SHP77 treated with DMSO at 0.1 percent for 48 hours (cell line): Measurements from ENCODE around the gene PHACTR1.

ENCODE experiments used
- DNase-seq: peaks from one replicate; lab custom pipeline; 2025; lab: John Stamatoyannopoulos, UW

Gene PHACTR1

DNA sequence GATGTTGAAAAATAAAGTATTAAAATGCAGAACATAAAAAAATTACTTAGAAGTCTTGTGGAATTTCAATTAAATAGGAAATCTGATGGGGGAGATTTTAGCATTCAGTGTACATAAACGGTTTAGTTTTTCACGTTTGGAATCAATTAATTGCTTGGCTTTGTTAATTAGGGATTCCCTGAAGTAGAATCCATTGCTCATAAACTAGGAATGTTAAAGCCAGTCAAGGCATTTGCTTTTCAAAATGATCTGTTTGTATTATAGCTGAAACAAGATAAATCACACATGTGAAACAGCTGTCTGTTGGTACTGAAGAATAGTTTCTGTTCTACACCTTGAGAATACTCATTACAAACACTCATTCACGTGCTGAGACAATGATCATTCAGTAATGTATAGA, 313.8 kb downstream of the PHACTR1 start:
- DNase-seq: no peak

GRCh38 chr6:13032566-13032965, 316.0 kb downstream of the PHACTR1 start:
- DNase-seq: no peak

GRCh38 chr6:13033145-13033544, 316.6 kb downstream of the PHACTR1 start:
- no peak for DNase-seq

DNA sequence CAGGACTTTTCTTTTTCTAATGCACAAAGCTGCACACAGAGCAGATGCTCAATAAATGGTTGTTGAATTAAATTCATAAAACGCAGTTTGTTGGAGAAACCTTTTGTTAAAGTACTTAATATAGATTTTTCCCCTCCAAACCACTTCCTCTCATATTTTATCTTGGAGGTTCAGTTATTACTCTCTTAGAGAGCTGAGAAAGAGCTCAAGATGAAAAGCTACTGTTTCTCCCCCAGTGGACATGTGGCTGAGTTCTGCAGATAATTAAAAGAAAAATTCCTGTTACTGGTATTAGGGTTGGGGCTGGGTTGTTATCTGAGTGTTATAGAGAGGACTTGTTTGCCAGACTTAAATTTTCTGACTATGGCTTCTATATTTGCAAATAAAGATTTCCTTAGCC, 317.7 kb downstream of the PHACTR1 start:
- DNase-seq: no peak

DNA sequence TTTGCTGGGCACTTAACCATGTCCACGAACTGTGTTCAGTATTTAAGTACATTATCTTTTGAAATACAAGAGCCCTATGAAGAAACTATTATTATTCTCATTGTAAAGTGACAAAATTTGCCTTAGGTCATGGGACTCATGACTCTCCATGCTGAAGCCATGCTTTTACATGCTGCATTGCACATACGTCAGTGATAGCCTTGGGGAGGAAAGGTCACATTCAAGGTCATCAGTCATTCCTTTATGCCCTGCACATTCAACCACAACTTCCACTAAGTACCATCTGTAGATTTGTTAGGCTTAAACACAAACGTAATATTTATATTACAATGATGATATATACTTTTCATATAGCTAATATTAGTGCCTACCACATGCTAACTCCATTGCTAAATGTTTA, 319.0 kb downstream of the PHACTR1 start:
- no peak for DNase-seq

DNA sequence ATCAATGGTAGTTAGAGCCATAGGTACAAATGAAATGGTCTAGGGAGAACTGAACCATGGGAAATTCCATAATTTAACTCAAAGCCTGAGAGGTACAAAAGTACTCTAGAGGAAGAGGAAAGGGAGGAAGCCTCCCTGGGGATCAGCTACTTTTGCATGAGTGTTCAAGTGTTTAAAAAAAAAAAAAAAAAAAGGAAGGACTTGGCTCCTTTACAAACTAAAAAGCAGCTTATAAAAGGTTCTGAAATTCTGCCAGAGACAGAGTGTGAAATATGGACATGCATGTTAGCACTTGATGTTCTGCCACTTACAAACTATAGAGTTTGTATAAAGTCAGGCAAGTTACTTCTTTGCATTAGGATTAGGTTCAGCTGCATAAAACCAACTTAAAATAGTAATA, 321.7 kb downstream of the PHACTR1 start:
- no peak for DNase-seq

DNA sequence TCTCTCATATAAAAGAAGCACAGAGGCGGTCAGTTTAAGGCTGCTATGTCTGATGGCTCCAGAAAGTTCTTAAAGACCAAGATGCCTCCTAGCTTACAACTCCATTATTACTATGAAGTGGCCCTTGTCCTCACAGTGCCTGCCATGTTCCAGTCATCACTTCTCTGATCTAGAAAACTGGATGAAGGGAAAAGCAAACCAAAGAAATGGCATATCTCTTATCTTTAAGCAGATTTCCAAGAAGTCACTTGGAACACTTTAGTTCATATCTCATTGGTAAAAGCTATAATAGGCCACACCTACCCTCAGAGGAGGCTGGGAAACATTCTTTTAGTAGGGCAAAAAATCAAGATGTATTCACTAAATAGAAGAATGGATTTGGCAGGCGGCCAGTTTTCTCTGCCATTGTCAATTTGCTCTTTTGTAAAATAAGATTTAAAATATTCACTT, 322.2 kb downstream of the PHACTR1 start:
- DNase-seq: no peak

GRCh38 chr6:13044390-13044789, 327.8 kb downstream of the PHACTR1 start:
- no peak for DNase-seq

- no peak for DNase-seq
Measured at GRCh38 chr6:13044896-13045295, 328.3 kb downstream of the PHACTR1 start.

GRCh38 chr6:13045676-13046075, 329.1 kb downstream of the PHACTR1 start:
- no peak for DNase-seq

DNA sequence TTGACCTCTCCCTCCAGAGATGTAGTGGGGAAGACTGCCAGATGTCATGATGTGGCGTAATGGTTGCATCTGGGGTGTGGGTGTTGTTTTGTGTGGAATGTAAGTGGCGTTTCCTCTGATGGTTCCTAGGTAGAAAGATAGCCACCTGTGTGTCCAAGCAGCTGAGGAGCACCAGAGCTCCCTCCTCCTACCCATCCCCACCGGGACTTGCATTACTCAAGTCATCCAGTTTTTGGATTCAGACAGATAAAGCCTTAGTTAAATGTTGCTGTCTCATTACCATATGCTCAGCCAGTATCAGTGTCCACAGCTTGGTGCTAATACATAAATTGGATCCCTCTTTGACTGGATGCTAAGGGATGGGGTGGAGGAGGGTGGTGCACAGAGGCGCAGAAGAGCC, 329.5 kb downstream of the PHACTR1 start:
- no peak for DNase-seq

DNA sequence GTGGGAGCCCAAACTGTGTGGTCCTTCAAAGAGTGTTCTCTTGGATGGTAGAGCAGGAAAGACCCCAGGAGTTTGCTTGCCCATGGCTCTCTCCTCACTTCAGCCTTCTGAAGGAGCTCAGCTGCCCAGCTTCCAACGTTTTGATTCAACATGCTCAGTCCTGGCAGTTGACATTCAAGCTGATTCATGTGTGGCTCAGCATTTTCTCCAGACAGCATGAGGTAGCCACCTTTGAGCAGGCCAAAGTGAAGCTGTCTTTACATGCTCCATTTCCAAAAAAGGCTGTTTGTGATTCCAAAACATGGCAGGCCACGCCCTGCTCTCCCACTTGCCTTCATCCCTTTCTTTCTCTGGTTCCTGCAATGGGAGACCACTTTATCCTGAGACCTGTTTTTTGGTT, 331.5 kb downstream of the PHACTR1 start:
- no peak for DNase-seq

DNA sequence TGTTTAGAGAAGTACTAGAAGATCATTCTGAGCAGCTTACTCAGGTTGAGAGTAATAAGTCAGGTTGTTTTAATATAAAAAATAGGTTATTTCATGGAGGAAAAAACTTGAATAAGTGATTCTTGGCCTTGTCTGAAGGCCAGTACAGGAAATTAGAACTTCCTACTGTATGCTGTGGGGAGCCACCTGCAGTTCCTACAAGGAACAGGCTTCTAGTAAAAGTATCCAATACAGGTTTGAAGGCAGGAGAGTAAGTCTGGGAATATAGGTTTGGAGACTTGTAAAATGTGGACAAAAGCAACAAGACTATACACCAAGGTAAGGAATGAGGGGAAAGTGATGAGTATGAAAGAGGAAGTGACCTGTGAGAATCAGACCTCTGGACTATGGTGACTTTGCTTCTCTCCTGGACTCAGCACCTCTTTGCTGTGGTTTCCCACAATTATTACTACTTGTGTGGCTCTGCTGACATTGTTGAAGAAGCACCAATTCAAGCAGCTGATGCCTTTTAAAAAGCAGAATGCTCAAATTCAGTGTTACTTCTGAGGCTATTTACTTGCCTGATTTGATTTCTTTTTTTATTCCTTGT, 333.2 kb downstream of the PHACTR1 start:
- no peak for DNase-seq

DNA sequence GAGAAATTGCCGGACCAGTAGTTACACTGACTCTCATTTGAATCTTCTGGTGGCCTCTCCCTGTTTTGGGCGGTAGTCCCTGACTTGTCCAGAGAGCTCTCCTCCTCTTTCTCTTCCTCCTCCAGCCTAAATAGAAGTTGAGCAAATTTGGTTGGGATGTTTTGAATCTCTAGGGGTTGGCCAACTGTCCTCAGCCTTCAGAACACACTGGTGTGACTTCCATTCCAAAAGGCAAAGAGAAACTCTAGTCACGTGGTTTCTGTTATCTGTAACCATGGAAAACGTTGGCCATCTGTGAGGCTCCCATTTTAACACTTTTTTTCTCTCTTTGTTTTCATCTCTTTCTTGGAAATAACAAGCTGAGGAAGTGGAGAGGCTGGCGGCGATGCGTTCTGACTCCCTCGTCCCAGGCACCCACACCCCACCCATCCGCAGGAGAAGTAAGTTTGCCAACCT, 336.5 kb downstream of the PHACTR1 start:
- no peak for DNase-seq

GRCh38 chr6:13058051-13058450, 341.5 kb downstream of the PHACTR1 start:
- DNase-seq: no peak

DNA sequence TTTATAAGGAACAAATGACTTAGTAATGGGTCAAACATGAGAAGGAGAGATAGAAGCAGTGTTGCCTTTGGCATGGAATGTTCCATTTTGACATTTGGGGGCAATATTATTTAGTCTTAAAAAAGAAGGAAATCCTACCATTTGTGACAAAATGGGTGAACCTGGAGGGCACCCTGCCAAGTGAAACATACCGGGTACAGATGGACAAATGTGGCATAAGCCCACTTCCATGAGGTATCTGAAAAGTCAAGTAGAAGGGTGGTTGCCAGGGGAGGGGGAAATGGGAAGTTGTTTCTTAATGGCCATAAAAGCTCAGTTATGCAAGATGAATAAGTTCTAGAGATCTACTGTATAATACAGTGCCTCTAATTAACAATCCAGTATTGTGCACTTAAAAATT, 342.5 kb downstream of the PHACTR1 start:
- DNase-seq: no peak

GRCh38 chr6:13063300-13063918, 346.8 kb downstream of the PHACTR1 start:
- no peak for DNase-seq

- no peak for DNase-seq
Measured at GRCh38 chr6:13065581-13065980, 349.0 kb downstream of the PHACTR1 start.

DNA sequence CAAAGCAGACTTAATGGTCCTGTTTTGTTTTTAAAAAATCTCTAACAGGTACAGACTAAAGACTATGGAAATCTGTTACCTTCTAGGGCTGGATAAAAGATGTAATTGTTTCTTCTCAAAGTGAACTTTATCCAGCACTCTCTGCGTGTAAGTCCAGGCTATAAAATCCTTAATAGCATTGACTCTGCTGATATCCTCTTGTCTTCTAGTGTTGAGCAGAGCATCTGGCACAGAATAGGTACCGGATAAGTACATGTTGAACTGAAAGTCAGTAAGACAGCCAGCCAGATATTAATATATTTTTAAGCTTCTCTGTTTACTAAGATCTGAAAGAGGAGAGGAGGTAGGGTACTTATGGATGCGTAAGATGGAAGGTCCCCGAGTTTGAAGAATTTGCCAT, 349.5 kb downstream of the PHACTR1 start:
- no peak for DNase-seq

DNA sequence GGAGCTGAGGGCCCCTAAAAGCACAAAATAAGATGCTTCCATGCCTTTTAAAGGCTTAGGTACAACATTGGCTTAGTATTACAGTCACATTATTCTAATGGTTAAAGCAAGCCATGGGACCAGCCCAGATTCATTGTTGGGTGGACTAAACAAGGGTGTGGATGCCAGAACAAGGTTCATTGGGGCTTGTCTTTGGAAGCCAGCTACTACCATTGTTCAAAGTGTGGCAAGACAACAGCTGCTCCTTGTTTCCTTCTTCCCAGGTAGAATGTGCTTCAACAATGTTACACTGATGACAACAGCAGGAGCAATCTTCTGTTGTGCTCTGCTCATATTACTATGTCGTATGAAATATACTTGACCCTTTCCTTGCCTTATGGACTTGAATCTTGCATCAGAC, 350.3 kb downstream of the PHACTR1 start:
- no peak for DNase-seq

GRCh38 chr6:13068586-13069210, 352.1 kb downstream of the PHACTR1 start:
- no peak for DNase-seq

DNA sequence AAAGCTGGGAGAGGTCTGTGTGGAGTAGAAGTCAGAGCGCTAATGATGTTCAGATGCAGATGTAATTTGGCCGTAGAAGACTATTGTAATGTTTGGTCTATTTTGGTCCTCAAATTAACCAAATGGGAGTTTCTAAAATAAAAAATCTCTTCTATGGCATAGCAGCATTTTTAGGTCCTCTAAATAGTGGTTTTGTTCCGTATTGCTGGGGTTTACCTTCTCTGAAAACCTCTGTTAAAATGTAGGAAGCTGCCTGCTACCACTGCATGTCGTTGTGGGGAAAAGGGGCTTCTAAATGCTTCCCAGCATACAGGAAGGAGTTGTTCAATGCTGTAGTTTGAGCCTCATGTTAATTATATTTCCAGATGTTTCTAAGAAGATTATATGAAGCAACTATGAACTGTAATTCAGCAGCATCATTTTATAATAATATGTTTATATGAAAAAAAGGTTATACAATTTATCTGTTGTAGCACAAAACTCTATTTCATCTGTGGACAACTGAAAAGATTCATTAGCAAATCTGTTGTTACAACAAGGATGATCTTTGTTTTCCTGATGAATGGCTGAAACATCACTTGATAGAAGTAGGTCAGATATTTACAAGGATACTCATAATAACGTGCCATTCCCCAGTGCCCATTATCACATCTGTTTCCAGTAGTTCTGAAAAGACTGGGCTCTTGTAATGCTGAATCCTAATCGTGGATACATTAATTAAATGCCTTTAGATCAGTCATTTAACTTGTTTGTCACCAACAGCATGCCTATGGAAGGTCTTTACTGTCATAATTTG, 355.2 kb downstream of the PHACTR1 start:
- DNase-seq: no peak
